GM12891 (cell line): ENCODE data around the gene C12orf43.

ENCODE experiments used
- POLR2A ChIP-seq: IDR thresholded peaks from 2 replicates; pipeline ENCODE4 v1.6.1; 2011; ENCODE audit warnings: low read depth, low read length, control low read depth
- POLR2AphosphoS5 ChIP-seq: IDR thresholded peaks from 2 replicates; pipeline ENCODE4 v1.6.1; 2011; ENCODE audit warnings: low read depth, low read length, control low read depth
- SPI1 ChIP-seq: IDR thresholded peaks from 2 replicates; pipeline ENCODE4 v1.6.1; 2011; ENCODE audit warnings: low read depth, low read length, control low read depth
- TAF1 ChIP-seq: IDR thresholded peaks from 2 replicates; pipeline ENCODE4 v1.6.1; 2011; ENCODE audit warnings: low read depth, low read length, control low read depth

GRCh38 chr12:120965534-120966091 lies 50.7 kb downstream of the C12orf43 start:
- TF ChIP-seq POLR2A: no peak
- TF ChIP-seq POLR2AphosphoS5: no peak
- TF ChIP-seq TAF1: no peak
- no peak for TF ChIP-seq SPI1
